Measurements from ENCODE around the gene APOL6. TPM values are rescaled to one million over a fixed set of nuclear protein-coding genes. Genes with fewer than 3 reads are reported as not detected.
"Not testable (repeated sequence)": the region's sequence is repeated elsewhere in the genome, so short reads cannot be mapped to it uniquely, and the experiment has no call there.

APOL6 gene
- total RNA-seq, 4 donors from 2014 or later = 4.6 to 39.7 (median 27.5) TPM

GRCh38 chr22:35674335-35674734, 26.1 kb downstream of the APOL6 start:
- TF ChIP-seq CTCF (IDR thresholded peaks at IDR 0.05) (no peak), POLR2A (IDR thresholded peaks at IDR 0.05) (no peak), EP300 (IDR thresholded peaks at IDR 0.05; ENCODE audit: low read depth) (no peak), POLR2AphosphoS5 (IDR thresholded peaks at IDR 0.05) (no peak)
- no peak overlapping the region for H3K27ac ChIP-seq
- in situ Hi-C loops (cut with MboI; ENCODE audit: low pct_ligation_motif_present in 1 of 4, low pct_unique_long_range_greater_than_20kb in 1 of 4, low sequenced_read_pairs in 3 of 4) = no loop called here
- H3K4me3 ChIP-seq = no peak overlapping the region
- peaks cover 0 to 5% of the 10 kb centered on the region in 2 donors for H3K9me3 ChIP-seq
- no peaks in the 10 kb centered on the region for H3K27me3 ChIP-seq
- H3K4me1 ChIP-seq = no peaks in the 10 kb centered on the region
- intact Hi-C loops (cut with DNase I; ENCODE audit: low total_unique reads) = no loop called here
- DNase-seq = no peak
- no peaks in the 10 kb centered on the region for H3K36me3 ChIP-seq

DNA sequence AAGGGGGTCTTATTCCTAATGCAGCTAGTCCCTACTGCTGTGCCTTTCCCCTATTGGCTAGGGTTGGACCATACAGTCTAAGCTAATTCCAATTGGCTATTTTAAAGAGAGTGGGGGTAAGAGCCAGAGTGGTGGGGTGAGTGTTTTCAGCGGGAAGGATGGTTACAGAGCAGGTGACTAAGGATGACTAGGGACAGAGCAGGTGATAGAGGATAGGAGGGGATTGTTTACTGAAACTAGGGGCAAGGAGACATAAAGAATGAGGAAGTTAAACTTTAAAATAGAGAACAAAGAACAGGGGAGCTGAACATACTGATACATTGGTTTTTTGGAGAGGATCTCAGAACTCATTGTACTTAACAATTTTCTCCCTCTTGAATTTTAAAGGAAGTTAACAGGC, 27.8 kb downstream of the APOL6 start:
- H3K4me3 ChIP-seq; H3K36me3 ChIP-seq; H3K27me3 ChIP-seq; H3K9me3 ChIP-seq; DNase-seq; in situ Hi-C loops (cut with MboI; ENCODE audit: low pct_ligation_motif_present in 1 of 4, low pct_unique_long_range_greater_than_20kb in 1 of 4, low sequenced_read_pairs in 3 of 4); H3K4me1 ChIP-seq; H3K27ac ChIP-seq; intact Hi-C loops (cut with DNase I; ENCODE audit: low total_unique reads): not testable (repeated sequence)
- 83% methylated on average over 1 of the region's 1 CpG; no CpG with 5 or more reads in 1 of the 2 donors for WGBS, 2 donors (ENCODE audit: low coverage in 1 of 2)

GRCh38 chr22:35677460-35678187, 29.4 kb downstream of the APOL6 start:
- DNase-seq = no peak
- in situ Hi-C loops (cut with MboI; ENCODE audit: low pct_ligation_motif_present in 1 of 4, low pct_unique_long_range_greater_than_20kb in 1 of 4, low sequenced_read_pairs in 3 of 4) (no loop called here), intact Hi-C loops (cut with DNase I; ENCODE audit: low total_unique reads) (no loop called here)
- no peak for TF ChIP-seq CTCF (IDR thresholded peaks at IDR 0.05)
- TF ChIP-seq EP300 (IDR thresholded peaks at IDR 0.05; ENCODE audit: low read depth) = no peak
- no peak for TF ChIP-seq POLR2A (IDR thresholded peaks at IDR 0.05)
- no peak for TF ChIP-seq POLR2AphosphoS5 (IDR thresholded peaks at IDR 0.05)
- Histone ChIP-seq H3K4me3 (no peak overlapping the region), H3K36me3 (no peaks in the 10 kb centered on the region), H3K4me1 (no peaks in the 10 kb centered on the region), H3K9me3 (no peaks in the 10 kb centered on the region), H3K27me3 (no peaks in the 10 kb centered on the region), H3K27ac (no peak overlapping the region)
- 82 to 92% methylated on average over 2 to 7 of the region's 7 CpGs for WGBS, 2 donors (ENCODE audit: low coverage in 1 of 2)

- 76% methylated on average over 2 of the region's 2 CpGs; no CpG with 5 or more reads in 1 of the 2 donors for WGBS, 2 donors (ENCODE audit: low coverage in 1 of 2)
- H3K36me3 ChIP-seq = no peaks in the 10 kb centered on the region
- no peak overlapping the region for H3K4me3 ChIP-seq
- intact Hi-C loops (cut with DNase I; ENCODE audit: low total_unique reads) = no loop called here
- in situ Hi-C loops (cut with MboI; ENCODE audit: low pct_ligation_motif_present in 1 of 4, low pct_unique_long_range_greater_than_20kb in 1 of 4, low sequenced_read_pairs in 3 of 4) = no loop called here
- TF ChIP-seq EP300 (IDR thresholded peaks at IDR 0.05; ENCODE audit: low read depth) (no peak), CTCF (IDR thresholded peaks at IDR 0.05) (no peak), POLR2AphosphoS5 (IDR thresholded peaks at IDR 0.05) (no peak), POLR2A (IDR thresholded peaks at IDR 0.05) (no peak)
- H3K4me1 ChIP-seq = no peaks in the 10 kb centered on the region
- DNase-seq = no peak
- no peaks in the 10 kb centered on the region for H3K9me3 ChIP-seq
- H3K27ac ChIP-seq = no peak overlapping the region
- no peaks in the 10 kb centered on the region for H3K27me3 ChIP-seq
Measured at GRCh38 chr22:35678836-35679235, 30.6 kb downstream of the APOL6 start.

GRCh38 chr22:35679492-35679891, 31.2 kb downstream of the APOL6 start:
- in situ Hi-C loops (cut with MboI; ENCODE audit: low pct_ligation_motif_present in 1 of 4, low pct_unique_long_range_greater_than_20kb in 1 of 4, low sequenced_read_pairs in 3 of 4); H3K4me3 ChIP-seq; intact Hi-C loops (cut with DNase I; ENCODE audit: low total_unique reads); H3K27me3 ChIP-seq; H3K4me1 ChIP-seq; H3K27ac ChIP-seq; H3K36me3 ChIP-seq; H3K9me3 ChIP-seq; DNase-seq: not testable (repeated sequence)
- WGBS, 2 donors (ENCODE audit: low coverage in 1 of 2) = 51 to 58% methylated on average over 3 to 4 of the region's 4 CpGs
